HUDEP-2 (cell line): Measurements from ENCODE around the gene GLB1L.
"Not testable (repeated sequence)": the region's sequence is repeated elsewhere in the genome, so short reads cannot be mapped to it uniquely, and the experiment has no call there.

Experiments
- DNase-seq, 76 experiments: peaks; one replicate each; lab custom pipeline; 2025; ENCODE audit not compliant: unreplicated experiment in 76 of 76; lab: John Stamatoyannopoulos, UW

The GLB1L gene

DNA sequence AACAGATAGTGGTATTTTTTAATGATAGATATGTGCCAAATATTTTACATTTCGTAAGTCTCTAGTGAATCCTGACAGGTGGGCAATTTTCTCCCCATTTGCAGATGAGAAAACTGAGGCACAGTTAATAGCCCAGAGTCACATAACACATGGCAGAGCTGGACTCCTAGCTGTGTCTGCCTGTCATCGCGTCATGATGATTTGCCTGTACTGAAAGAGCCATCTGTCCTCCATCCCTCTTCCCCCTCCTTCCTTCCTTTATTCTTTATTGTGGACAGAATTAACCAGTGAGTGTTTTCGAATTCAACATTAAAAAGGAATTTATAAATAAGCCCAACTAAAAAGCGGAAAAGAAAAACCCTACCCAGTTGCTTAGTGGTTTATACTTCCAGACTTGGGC lies 37.1 kb upstream of the GLB1L start:
- DNase-seq: no peak

DNA sequence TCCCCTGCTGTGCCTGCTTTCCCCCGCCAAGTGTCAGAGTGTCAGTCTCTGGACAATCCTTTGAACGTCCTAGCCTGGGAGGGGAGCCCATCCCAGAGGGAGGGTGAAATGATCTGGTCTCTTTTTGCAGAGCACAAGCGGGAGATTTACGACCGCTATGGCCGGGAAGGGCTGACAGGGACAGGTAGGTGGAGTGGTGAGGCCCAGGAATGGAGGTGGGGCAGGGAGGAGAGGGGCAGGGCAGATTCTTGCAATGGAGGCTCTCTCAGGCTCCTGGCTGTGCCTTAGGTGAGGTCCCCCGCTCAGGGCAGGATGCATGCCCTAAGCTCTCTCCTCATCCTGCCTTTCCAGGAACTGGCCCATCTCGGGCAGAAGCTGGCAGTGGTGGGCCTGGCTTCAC lies 36.3 kb upstream of the GLB1L start:
- DNase-seq: no peak

- no peak for DNase-seq
Measured at GRCh38 chr2:219280651-219281050, 35.4 kb upstream of the GLB1L start.

DNA sequence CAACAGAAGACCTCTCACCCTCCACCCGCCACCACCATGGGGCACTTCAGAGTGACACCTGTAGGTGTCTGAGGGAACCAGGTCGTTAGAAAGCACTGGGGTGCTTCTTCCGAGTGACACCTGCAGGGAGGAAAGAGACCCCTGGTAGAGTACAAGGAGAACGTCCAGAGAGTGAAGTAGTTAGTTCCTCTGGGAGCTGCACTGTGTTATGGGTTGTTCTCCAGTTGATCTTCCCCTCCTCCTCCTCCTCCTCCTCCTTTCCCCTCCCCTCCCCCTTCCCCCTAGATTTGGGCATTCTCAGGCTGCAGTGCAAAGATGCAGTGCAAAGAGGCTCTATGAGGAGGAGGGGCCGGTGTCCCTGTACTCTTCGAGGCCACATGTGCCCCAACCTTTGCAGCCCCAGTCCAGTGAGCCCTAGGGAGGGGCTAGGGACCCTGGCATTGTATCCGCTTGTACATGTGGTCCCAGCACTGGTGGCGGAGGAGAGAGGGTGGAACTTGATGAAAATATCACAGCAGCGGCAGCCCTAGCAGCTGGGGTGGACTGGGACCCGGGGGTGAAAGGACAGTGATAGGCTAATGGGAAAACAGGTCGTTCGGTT lies 34.8 kb upstream of the GLB1L start:
- peak in 14 of 76 experiments; percentile 9 to 57 (median 40) for DNase-seq

- peak in 75 of 76 experiments; percentile 80 to 100 (median 99) for DNase-seq
Measured at GRCh38 chr2:219279151-219279915, 34.1 kb upstream of the GLB1L start, which contains the start of gene DNAJB2. Gene DNAJB2, plus strand, starts transcription at chr2:219279366. Its CDS starts 468 bp downstream, at chr2:219279834.

DNA sequence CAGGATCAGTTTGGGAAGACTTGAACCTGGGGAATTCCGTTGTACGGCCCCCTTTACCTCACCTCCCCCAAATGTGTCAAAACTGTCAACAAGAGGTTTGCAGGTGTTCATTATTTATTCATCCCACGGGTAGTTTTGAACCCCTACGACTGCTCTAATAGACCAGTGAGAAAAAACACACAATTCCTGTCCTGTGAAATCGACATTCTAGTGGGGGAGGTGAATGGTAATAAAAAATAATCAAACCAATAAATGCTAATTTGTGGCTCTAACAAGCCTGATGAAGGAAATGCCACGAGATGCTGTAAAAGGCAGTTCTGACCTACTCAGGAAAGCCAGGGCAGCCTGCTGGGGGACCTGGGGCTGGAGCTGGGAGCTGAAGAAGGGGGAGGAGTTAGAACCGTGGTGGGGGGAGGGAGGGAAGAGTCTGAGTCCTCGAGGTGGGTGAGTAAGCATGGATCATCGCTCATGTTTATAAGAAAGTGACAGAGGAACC lies 33.5 kb upstream of the GLB1L start:
- no peak for DNase-seq

- DNase-seq: peak in 64 of 76 experiments; percentile 4 to 76 (median 48)
Measured at GRCh38 chr2:219277703-219278654, 32.7 kb upstream of the GLB1L start.

GRCh38 chr2:219274361-219274921 lies 29.2 kb upstream of the GLB1L start:
- DNase-seq: no peak

GRCh38 chr2:219273937-219274336 lies 28.7 kb upstream of the GLB1L start:
- no peak for DNase-seq

DNA sequence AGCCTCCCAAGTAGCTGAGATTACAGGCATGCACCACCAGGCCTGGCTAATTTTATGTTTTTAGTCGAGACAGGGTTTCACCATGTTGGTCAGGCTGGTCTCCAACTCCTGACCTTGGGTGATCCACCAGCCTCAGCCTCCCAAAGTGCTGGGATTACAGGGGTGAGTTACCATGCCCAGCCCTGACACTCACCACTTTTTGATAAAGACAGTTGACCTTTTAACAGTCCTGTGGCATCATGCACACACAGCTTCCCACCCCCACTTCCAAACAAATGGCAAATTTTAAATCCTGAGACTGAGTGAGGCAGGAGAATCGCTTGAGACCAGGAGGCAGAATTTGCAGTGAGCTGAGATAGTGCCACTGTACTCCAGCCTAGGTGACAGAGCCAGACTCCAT lies 27.8 kb upstream of the GLB1L start:
- DNase-seq: peak in 13 of 76 experiments; percentile 10 to 51 (median 23)

GRCh38 chr2:219272356-219272755 lies 27.1 kb upstream of the GLB1L start:
- no peak for DNase-seq

GRCh38 chr2:219271021-219271420 lies 25.8 kb upstream of the GLB1L start:
- DNase-seq: no peak

- no peak for DNase-seq
Measured at GRCh38 chr2:219270055-219270372, 24.8 kb upstream of the GLB1L start.

DNA sequence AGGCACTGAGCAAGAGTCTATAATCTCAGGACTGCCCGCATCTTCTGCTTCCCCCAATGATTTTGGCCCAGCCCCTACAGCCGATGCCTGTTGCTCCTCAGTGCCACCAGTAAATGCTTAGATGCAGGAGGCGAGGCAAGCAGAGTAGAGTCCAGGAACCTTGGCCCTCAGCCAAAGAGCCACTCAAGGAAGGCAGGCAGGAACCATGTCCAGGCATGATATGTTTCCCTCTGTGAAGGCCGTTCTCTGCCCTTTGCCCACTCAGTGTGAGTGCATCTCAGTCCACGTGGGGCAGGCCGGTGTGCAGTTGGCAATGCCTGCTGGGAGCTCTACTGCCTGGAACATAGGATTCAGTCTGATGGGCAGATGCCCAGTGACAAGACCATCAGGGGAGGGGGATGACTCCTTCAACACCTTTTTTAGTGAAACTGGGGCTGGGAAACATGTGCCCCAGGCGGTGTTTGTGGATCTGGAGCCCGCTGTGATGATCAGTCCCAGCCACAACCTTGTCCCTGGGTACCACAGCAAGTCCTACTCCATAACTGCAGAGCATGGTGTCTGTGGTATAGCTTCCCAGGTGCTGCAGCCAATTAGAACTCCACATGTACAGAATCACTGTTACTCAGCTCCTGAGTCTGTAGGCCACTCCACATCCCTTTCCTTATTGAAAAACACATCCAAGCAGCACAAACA lies 24.3 kb upstream of the GLB1L start:
- peak in 1 of 76 experiments; percentile 20 for DNase-seq

DNA sequence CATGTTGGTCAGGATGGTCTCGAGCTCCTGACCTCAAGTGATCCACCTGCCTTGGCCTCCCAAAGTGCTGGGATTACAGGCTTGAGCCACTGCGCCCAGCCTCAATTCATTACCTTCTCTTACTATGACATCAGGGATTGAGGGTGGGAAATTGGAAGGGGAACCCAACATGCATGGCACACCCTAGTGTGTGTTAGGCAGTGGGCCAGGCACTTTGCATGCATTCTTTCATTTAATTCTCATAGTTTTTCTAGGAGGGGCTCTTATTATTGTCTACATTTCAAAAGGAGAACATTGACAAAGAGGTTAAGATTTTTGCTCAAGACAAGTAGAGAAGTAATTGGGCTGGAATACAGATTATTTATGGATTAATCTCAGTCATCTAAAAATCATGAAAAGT lies 23.1 kb upstream of the GLB1L start:
- no peak for DNase-seq

DNA sequence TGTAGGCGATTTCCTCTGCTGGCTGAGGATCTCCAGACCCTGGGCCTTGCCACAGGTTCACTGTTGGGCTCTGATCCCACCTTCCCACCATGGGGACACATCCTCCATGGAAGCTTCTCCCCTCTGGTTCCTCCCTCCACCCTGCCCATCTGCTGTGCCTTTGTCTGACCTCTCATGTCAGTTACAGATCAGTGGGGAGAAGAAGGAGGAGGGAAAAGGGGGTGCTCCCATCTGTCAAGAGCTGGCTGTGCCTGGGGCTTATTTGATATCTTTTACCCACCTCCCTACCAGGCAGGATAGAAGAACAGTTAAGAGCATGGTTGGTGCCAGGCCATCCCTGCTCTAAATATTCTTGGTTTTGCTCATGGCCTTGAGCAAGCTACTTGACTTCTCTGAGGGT lies 21.6 kb upstream of the GLB1L start:
- DNase-seq: peak in 1 of 76 experiments; percentile 13

- DNase-seq: no peak
Measured at GRCh38 chr2:219266232-219266631, 21.0 kb upstream of the GLB1L start.

- no peak for DNase-seq
Measured at GRCh38 chr2:219261024-219261855, 16.0 kb upstream of the GLB1L start.

- not testable (repeated sequence) for DNase-seq
Measured at GRCh38 chr2:219258942-219259341, 13.7 kb upstream of the GLB1L start.
